ENCODE data around the gene SLC1A2.

Gene SLC1A2

DNA sequence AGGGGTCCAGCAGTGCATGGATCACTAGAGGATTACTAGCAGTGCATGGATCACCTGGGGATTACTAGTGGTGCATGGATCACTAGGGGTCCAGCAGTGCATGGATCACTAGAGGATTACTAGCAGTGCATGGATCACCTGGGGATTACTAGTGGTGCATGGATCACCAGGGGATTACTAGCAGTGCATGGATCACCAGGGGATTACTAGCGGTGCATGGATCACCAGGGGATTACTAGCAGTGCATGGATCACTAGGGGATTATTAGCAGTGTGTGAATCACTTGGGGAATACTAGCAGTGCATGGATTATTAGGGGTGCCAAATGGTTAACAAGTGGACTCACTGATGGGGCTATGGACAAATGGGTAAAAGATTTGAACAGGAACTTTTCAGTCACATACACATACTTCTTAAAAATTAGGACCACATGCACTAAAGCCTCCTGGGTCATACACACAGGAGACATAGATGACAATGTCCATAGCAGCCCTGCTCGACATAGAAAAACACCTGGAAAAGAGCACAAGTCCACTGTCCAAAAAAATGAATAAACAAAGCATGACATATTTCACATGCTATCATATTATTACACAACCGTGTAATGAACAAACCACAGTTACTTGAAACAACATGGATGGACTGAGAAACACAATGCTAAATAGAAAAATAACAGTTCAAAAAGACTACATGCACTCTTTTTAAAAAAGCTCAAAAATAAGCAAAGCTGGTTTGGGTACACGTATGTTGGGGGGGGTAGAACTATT, 170.6 kb downstream of the SLC1A2 start:
- H3K4me3 ChIP-seq (ENCODE audit: low read length), result no peak overlapping the region
- DNase-seq (ENCODE audit: low read depth), result no peak
- TF ChIP-seq, protein P1, sequence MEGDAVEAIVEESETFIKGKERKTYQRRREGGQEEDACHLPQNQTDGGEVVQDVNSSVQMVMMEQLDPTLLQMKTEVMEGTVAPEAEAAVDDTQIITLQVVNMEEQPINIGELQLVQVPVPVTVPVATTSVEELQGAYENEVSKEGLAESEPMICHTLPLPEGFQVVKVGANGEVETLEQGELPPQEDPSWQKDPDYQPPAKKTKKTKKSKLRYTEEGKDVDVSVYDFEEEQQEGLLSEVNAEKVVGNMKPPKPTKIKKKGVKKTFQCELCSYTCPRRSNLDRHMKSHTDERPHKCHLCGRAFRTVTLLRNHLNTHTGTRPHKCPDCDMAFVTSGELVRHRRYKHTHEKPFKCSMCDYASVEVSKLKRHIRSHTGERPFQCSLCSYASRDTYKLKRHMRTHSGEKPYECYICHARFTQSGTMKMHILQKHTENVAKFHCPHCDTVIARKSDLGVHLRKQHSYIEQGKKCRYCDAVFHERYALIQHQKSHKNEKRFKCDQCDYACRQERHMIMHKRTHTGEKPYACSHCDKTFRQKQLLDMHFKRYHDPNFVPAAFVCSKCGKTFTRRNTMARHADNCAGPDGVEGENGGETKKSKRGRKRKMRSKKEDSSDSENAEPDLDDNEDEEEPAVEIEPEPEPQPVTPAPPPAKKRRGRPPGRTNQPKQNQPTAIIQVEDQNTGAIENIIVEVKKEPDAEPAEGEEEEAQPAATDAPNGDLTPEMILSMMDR (conservative IDR thresholded peaks at IDR 0.05; ENCODE audit: low read depth, low read length), result no peak

DNA sequence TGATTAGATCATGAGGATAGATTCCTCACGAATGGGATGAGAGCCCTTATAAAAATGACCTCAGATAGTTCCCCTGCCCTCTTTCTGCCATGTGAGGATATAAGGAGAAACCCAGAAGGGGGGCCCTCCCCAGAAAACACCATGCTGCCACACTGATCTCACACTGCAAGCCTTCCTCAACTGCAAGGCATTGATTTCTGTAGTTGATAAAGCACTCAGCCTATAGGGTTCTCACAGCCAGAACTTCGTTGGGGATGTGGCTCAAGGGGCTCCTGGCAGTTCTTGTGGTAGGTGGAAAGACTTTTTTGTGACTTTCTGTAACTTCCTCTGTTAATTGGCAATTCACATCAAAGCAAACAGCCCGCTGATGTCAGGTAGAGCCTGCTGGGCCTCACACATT, 171.5 kb downstream of the SLC1A2 start:
- TF ChIP-seq, protein P1 (conservative IDR thresholded peaks at IDR 0.05; ENCODE audit: low read depth, low read length), result no peak
- no peak for DNase-seq (ENCODE audit: low read depth)
- no peak overlapping the region for H3K4me3 ChIP-seq (ENCODE audit: low read length)

DNA sequence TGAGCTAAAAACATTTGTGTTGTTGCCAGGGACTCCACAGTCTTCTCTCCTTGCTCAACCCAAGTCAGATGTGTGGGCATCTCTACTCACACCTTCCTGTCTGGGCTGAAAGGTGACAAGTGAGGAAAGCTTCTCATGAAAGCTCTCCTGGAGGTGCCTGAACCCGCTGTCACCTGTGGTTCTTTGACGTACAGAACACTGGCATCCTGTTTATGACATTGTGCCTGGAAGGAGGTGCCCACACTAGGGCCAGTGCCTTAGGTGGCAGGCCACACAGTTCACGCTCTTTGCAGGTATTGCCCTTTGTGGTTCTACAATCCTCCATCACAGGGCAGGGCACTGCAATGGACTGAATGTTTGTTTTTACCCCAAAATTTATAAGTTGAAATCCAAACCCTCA, 171.9 kb downstream of the SLC1A2 start:
- no peak for DNase-seq (ENCODE audit: low read depth)
- no peak overlapping the region for H3K4me3 ChIP-seq (ENCODE audit: low read length)
- TF ChIP-seq, protein P1 (conservative IDR thresholded peaks at IDR 0.05; ENCODE audit: low read depth, low read length), result no peak

DNA sequence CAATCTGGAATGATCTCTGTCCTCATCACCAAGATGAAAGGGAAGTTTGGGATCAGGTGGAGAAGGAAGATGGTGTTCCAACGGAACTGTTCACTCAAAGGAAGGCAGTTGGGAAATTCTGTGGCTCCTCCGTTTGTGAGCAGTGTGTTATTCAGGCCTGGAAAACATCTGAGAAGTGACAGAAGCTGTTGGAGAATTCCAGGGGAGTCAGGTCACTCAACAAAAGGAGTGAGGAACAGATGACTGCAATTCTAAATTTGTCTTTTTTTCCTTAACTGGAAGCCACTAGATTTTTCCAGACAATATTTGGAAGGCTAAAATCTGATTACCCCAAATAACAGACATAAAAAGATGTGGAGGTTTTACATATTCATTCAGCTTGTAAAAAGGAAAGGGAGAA, 172.6 kb downstream of the SLC1A2 start:
- no peak for DNase-seq (ENCODE audit: low read depth)

DNA sequence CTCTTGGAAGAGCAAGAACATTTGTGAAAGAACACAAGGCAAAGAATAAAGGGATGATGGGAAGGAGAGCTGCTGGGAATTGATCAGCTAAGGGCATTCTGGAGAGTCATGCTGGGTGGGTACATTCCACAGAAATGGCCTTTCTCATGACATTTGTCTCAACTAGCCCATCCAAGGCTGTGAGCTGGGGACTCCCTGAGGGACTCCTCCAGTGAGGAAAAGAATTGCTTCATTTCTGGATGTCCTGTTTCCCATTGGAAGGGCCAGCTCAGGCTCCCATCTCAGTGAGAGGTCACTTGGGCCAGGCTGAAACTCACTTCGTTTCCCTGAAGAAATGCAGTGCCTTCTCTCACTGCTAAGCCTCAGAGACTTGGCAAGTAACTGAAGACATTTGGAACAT, 173.6 kb downstream of the SLC1A2 start:
- H3K4me3 ChIP-seq (ENCODE audit: low read length), result no peak overlapping the region
- DNase-seq (ENCODE audit: low read depth), result no peak
- TF ChIP-seq, protein P1 (conservative IDR thresholded peaks at IDR 0.05; ENCODE audit: low read depth, low read length), result no peak

More for the DNA sequence above, 172.6 kb downstream of the SLC1A2 start:
- TF ChIP-seq, protein P1 (conservative IDR thresholded peaks at IDR 0.05; ENCODE audit: low read depth, low read length), result no peak
- H3K4me3 ChIP-seq (ENCODE audit: low read length), result no peak overlapping the region

DNA sequence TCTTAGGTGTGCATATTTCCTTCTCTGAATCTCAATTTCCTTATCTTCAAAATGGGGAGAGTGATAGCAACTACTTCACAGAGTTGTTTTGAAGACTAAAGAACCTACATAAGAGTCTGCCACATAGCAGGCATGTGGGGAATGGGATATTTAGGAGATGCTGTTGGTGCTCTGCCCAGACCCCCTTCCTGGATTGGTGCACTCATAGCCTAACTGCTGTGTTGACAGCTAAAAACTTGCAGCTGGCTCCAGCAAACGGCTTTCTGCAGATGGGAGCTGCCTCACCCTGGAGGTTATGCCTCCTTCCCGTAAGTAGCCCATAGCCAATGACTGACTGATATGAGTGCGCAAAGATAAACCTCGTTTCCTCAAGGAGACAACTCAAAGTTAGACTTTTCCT, 174.3 kb downstream of the SLC1A2 start:
- TF ChIP-seq, protein P1 (conservative IDR thresholded peaks at IDR 0.05; ENCODE audit: low read depth, low read length), result no peak
- DNase-seq (ENCODE audit: low read depth), result no peak
- no peak overlapping the region for H3K4me3 ChIP-seq (ENCODE audit: low read length)

DNA sequence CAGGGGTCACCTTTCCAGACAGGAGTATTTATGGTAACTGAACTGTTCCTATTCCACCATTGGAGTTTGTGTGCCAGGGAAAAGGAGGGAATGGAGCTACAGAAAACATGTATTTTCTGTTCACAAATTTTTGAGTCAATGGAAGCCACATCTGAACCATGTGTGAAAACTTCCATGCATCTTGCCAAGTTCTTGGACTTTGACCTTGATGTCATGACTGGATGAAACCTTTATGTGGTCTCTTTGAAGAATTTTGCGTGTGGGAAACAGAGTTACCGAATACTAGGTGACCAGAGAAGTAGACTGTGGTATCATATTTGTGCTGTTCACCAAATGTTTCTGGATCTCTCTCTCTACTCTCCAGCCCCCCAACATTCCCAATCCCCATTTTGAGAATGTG, 175.6 kb downstream of the SLC1A2 start:
- H3K4me3 ChIP-seq (ENCODE audit: low read length), result no peak overlapping the region
- TF ChIP-seq, protein P1 (conservative IDR thresholded peaks at IDR 0.05; ENCODE audit: low read depth, low read length), result no peak
- DNase-seq (ENCODE audit: low read depth), result no peak
